NAMALWA (cell line): ENCODE data around the gene GAPT.
A peak's percentile ranks its signal among the peaks of the same experiment; 100 is the strongest.

Experiments used
- DNase-seq: peaks from one replicate; pipeline ENCODE4 v3.0.0-alpha.2; 2015; ENCODE audit warnings: low spot score

The GAPT gene

DNA sequence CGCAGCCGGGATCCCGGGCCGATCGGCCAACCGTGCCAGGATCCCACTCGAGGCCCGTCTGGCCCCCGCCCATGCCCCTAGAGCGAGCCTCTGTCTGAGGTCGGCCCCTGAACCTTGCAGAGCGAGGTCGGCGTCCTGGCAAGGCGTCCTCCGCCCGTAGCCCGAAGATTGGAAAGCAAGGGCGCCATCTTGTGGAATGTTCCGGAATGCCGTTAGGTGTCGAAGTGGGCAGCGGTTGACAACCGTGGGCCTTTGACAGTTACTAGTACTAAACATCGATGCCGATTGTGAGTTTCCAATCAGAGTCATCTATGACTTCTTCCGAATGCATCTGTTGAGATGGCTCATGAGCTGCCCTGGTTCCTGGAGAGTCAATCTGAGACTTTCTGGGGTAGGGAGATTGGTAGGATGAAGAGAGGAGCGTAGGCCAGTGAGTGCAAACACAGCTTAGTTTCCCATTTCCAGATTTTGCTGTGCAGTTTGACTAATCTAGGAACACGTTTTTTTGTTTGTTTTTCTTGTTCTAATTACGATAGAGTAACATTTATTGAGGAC is 30.4 kb upstream of the GAPT start:
- peak; percentile 50 for DNase-seq

DNA sequence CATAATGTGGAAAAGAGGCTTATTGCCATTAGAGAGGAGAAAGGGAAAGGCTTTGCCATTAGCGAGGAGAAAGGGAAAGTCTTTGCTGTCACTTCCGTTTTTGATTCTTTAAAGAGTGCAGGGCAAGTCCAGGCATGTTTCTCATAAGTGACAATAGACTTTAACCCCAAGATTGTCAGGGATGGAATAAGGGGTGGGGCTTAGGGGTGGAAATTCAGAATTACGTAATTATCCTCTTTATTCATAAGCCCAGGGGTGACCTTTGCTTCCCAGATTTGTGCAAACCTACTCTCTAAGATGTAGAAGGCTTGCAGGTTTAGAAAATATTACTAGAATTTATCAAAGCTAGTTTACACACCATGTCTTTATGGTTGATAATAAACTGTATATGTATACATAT is 29.1 kb upstream of the GAPT start:
- DNase-seq = no peak

DNA sequence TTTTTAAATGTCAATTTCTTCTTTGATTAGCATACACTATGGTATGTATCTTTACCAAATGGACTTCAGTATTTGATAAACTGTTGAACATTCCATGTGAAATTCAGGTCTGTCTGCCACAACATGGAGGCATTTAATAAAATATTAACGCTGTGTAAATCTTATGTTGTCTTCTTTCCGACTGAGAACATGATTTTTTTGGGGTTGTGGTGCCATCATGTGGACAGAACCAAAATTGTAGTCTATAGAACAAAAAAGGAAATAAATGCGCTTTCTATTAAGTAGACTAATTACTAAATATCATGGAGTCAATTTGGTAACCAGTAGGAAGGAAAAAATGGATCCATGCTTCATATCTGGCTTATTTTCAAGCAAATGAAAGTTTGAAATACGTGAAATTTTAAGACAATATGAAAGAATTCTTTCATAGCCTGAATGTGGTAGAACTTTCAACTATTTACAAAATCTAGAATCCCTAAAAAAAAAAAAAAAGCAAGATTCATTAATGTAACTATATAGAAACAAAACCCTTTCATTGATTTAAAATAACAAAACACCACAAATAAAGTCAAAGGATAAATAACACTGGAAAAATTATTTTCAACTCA is 28.5 kb upstream of the GAPT start:
- peak; percentile 54 for DNase-seq

DNA sequence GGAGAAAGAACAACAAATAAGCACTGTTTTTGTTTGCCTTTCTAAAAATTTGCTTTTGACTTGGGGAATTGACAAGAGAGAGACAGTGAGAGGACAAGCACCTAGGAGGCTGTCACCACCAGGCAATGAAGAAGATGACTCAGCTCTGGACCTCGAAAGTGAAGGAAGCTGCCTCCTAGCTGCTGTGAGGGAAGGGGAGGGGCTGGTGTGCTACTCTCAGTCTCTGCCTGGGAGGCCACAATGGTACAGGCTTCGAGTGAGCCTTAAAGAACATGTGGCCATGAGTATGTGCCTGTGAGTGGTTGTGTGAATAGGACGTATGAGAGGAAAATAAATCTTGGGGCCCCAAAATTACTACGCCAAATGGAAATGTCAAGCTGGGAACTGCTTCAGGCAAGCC is 24.3 kb upstream of the GAPT start:
- no peak for DNase-seq

DNA sequence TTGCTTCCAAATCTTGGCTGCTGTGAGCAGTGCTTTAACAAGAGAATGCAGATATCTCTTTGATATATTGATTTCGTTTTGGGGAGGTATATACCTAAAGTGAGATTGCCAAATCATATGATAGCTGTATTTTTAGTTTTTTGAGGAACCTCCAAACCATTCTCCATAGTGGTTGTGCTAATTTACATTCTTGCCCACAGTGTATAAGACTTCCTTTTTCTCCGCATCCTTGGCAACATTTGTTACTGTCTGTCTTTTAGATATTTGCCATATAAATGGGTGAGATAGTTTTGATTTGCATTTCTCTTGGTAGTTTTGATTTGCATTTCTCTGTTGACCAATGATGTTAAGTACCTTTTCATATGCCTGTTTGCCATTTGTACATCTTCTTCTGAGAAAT is 21.3 kb upstream of the GAPT start:
- no peak for DNase-seq

DNA sequence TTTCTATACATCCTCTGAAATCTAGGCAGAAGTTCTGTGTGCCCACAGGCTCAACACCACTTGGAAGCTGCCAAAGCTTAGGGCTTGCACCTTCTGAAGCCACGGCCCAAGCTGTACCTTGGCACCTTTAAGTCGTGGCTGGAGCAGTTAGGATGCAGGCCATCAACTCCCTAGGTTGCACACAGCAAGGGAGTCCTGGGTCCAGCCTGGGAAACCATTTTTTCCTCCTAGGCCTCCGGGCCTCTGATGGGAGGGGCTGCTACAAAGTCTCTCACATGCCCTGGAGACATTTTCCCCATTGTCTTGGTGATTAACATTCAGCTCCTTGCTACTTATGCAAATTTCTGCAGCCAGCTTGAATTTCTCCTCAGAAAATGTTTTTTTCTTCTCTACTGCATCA is 15.8 kb upstream of the GAPT start:
- DNase-seq = no peak

DNA sequence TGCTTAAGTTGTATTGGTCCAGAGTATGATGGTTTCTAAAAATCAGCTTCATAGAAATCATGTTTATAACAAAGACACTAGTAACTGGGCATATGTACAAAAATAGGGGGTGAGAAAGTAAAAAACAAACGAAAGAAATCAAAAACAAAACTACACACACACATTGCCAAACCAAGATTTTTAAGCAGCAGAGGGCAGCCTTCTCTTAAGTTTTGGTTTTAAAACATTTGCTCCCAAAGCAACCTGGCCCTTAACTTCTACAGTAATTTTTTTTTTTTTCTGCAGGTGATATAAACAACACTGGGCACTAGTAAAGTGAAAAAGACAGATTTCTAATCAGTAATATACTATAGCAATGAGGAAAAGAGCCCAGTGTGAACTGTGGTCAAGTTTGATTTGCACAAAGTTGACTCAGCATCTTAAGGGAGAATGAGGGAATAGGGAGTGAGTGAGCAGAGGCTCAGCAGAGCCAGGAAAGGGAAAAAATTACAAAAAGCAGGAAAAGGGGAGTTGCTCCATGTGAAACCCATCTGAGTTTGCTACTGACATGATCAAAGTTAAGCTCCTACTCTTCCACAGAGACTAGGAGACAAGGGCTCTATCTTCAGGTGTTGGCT is 13.4 kb upstream of the GAPT start:
- DNase-seq = no peak

DNA sequence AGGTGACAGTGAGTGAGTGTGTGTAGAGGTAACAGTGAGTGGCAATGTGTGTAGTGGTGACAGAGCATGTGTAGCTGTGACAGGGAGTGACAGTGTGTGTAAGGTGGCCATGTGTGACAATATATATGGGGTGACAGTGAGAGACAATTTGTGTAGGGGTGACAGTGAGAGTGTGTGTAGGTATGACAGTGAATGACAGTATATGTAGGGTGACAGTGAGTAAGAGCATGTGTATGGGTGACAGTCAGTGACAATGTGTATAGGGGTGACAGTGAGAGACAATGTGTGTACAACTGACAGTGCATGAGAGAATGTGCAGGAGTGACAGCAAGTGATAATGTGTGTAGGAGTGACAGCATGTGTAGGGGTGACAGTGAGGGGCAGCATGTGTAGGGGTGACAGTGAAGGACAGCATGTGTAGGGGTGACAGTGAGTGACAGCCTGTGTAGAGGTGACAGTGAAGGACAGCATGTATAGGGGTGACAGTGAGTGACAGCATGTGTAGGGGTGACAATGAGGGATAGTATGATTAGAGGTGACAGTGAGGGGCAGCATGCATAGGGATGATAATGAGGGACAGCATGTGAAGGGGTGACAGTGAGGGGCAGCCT is 10.1 kb upstream of the GAPT start:
- DNase-seq = no peak

DNA sequence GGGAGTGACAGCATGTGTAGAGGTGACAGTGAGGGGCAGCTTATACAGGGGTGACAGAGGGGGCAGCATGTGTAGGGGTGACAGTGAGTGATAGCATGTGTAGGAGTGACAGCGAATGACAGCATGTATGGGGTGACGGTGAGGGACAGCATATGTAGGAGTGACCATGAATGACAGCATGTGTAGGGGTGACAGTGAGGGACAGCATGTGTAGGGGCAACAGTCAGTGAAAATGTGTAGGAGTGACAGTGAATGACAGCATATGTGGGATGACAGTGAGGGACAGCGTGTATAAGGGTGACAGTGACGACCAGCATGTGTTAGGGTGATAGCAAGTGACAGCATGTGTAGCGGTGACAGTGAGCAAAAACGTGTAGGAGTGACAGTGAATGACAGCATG is 9.4 kb upstream of the GAPT start:
- DNase-seq = no peak

DNA sequence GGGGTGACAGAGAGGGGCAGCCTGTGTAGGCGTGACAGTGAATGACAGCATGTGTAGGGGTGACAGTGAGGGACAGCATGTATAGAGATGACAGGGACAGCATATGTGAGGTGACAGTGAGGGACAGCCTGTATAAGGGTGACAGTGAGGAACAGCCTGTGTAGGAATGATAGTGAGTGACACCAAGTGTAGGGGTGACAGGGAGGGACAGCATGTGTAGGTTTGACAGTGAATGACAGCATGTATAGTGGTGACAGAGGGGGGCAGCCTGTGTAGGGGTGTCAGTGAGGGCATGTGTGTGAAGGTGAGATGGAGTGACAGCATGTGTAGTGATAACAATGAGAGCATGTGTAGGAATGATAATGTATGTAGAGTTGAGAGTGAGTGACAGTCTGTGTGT is 8.7 kb upstream of the GAPT start:
- no peak for DNase-seq

DNA sequence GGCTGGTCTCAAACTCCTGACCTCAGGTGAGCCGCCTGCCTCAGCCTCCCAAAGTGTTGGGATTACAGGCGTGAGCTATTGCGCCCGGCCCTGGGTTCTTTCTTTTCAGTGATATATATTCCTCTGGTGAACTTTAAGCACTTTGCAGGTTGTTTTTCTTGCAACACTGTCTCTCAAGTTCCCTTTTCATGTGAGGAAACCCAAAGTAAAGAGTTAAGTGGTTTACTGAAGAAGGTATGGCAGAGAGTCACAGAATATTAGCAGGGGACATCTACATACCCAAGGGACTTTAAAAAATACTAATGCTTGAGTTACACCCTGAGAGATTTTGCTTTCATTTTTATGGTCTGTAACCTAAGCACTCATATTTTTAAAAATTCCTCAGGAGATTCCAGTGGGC is 6.7 kb upstream of the GAPT start:
- DNase-seq = no peak

DNA sequence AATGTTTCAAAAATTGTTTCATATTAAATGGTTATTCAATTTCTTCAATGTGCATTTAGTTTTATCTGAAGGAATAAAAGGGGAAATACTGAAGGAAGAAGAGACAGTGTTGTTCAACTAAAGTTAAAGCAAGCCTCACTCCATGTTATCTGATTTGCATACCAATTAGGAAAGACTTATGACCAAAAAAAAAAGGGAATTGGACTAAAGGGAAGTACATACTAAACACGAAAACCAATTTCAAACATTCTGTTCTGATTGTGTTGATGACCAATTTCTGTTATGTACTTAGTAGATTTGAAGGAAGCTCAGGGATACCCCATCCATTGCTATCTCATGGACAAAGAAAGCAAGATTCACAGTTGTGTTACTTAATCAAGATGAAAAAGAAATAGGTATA is 4.9 kb upstream of the GAPT start:
- DNase-seq = no peak

DNA sequence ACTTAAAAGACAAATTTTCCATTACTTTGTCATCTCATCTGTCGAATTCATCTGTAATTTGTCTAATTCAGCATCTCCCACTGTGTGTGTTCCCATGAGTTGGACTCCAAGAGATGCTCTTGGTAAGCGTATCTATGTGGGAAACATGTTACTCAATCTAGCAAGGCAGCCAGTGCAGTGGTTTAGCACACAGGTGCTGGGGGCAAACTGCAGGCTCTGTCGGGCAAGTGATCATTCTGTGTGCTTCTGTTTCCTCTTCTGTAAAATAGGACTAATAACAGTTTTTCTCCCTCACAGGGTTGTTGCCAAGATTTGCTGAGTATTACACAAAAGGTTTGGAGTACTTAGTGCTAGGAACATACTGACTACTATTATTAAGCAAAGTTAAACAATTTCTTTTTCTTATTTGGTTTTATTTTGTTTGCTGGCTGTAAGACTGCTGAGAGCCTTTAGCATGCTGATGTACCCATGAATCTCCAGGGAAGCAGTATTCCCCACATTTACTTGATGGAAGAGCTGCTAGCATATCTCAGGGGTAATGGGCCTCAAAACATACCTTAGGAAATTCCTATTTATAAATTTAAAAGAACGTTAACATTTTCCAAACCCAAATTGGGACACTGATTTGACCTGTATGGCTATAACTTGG is 709 bp upstream of the GAPT start:
- DNase-seq = no peak

DNA sequence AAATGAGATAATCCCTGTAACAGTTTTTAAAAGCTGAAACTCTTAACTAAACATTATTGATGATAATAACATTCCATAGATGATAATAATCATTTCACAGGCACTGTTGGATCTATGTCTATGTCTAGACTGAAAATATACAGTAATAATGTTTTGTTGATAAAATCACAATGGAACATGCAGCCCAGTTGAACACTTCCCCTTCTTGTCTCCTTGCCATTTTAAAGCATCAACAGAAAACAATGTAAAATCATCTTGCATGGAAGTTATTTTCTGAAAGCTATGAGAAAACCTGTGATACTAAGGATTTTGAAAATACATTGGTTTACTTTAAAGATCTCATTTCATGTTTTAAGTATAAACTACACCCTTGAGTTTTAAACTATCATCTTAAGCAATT is 1.9 kb downstream of the GAPT start:
- no peak for DNase-seq

DNA sequence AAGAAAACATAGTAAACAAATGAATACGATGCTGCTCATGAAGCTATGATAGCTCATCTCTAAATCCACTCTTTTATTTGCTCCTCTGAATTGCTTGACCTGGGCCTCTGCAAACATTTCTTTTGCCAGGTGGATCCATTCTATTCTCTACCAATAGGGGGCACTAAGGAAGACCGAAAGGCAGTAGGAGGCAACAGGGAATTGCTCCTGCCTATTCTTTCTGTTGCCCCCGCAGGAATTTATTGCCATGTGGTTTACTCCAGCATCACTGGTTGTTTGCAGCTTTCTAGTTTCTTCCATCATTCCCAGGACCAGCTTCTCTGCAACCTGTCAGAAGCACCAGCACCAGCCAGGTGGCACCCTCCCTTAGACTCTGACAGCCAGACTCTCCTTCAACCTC is 5.3 kb downstream of the GAPT start:
- no peak for DNase-seq

DNA sequence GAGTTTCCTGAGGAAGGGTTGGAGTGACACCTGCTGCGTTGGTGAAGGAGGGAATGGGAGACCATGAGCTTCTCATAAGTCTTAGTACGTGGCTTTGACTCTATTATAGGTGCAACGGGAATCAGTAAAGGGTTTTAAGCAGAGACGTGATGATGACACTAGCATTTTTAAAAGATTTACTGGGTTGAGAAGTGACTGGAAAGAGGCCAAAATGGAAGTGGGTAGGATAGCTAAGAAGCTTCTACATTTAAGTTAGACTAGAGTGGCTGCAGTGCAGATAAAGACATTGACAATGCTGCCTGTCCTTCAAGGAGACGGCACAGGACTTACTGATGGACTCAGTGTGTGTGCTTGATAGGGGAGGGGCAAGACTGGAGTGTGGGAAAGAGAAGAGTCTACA is 6.2 kb downstream of the GAPT start:
- DNase-seq = no peak

DNA sequence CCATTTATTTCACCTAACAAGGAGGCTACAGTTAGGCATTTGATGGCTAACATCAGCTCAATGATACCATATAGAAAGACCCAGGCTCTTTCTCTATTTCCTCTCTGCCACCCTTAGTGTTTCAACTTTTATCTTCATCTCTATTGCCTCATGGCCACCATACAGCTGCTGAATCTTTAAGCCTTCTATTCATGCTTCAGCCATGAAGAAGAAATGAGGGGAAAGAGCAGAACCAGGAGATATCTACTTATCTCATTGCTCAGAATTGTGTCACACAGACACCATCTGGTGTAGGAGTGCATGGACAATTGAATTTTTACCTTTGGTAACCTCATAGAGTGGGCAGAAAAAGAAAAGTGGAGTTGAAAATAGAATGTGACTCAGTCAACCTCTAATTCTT is 6.7 kb downstream of the GAPT start:
- no peak for DNase-seq

DNA sequence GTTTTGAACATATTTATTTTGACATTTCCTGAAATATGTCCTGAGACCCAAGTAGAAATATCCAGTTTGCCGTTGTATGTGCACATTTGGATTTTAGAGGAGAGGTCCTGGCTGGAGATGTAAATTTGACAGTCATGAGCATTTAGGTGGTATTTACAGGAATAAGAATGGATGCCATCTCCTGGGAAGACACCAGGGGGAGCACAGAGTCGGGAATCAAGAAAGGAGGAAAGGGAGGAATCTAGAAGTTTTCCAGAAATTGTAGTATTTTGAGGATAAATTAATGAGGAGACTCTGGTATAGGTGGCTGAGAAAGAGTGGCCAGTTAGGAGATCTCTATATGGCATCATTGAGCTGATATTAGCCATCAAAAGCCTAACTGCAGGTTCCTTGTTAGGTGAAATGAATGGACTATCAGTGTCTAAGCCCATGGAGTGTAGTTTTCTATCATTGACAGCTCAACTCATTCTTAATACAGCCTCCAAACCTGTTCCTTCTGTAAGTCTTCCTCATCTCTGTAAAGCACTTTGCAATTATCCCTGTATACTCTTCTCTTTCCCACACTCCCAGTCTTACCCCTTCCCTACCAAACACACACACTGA is 7.2 kb downstream of the GAPT start:
- no peak for DNase-seq

DNA sequence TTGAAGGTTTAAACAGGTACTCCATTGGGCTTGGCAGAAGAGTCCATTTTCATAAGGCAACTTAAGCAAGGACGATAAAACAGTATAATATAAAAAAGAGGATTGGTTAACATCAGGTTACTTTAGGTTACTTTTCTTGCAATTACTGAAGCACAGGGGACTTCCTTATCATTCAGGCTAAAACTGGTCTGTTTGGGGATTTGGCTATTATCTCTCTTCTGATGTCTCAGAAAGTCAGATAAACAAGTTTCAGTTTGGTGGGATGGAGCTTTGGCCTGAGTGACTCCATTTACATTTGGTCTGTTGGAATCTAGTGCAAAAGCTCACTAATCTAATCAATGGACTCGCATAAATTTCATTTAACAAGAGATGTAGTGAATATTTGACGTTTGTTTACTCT is 8.0 kb downstream of the GAPT start:
- no peak for DNase-seq

DNA sequence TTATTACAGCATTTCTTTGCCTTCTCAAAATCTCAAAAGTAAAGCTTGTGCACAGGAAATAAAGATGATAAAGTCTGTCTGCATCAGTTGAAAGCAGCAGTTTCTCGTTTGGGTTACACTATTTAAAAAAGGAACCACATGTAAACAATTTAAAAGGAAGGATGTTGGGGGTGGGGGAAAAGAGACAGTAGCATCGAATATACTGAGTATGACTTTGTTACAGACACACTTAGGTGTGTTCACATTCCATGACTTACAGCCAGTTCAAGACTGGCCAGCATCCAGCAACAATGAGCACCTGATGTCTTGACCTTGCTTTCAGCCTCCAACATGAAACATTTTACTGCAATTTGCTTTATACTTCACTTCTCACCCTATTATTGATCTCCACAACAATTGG is 8.7 kb downstream of the GAPT start:
- no peak for DNase-seq

DNA sequence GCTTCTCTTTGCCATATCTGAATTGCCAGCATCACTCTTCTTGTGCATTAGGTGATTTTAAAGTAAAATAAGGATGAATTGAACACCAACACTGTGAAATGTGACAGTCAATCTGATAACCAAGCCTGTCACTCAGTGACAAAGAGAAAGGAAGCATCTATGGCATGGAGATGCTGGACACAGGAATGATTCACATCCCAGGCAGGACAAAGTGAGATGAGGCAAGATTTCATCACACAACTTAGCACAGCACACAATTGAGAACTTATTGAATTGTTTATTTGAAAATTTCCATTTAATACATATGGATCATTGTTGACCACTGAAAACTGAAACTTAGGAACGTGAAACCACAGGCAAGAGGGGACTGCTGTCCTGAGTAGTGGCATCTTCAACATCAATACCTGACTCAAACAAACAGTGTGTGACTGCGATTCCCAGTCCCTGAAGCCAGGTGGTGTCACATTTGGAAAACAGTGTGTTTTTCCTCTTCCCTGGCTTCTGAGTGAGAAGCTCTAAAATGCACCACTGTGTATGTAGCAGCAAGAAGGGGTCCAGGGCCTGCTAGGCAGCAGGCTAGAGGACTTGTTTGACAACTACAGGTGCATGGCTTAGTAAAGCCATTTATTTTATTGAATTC is 10.7 kb downstream of the GAPT start:
- DNase-seq = no peak

DNA sequence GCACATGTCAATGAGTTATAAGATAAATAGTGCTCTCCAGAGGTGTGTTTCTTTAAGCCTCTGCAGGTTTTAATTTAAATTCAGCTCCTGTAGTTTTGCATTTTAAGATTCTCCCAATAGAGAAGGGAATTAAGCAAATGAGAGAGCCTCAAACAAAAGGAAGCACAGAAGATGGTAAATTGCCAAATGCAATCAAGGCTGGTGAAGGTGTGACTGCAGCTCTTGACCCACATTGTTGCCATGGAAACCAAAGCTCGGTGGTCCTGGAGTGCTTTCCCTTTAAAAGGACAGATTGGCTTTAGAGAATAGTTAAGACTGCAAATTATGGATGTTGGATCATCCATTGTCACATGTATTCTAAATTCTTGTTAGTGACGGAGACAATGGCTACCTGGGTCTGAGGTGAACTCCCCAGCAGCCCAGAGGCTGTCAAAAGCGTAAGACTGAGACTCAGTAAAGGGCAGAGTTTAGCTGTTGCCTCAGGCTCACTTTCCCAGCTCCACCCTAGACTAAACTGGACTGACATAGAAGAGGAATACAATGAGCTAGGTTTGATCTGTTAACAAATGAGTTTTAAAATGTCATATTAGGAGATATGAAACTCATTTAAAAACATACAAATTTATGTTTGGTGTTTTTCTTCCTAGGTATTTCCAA is 12.3 kb downstream of the GAPT start:
- no peak for DNase-seq
